NB4 (cell line): Measurements from ENCODE around the gene GINS1.
"Not testable (repeated sequence)": the region's sequence is repeated elsewhere in the genome, so short reads cannot be mapped to it uniquely, and the experiment has no call there.

Source experiments
- DNase-seq: peaks from one replicate; pipeline ENCODE4 v3.0.0; 2010; ENCODE audit warnings: low read depth
- H3K4me3 ChIP-seq: one replicate; pipeline ENCODE4 v1.5.1; 2011; ENCODE audit warnings: mild to moderate bottlenecking, low read depth, low read length, moderate library complexity
- CTCF ChIP-seq: IDR thresholded peaks from one replicate; pipeline ENCODE4 v1.5.1; 2012; ENCODE audit warnings: low read depth, low read length
- MYC ChIP-seq: IDR thresholded peaks from 2 replicates; pipeline ENCODE4 v1.6.1; 2011; ENCODE audit warnings: low read depth, low read length
- POLR2A ChIP-seq: IDR thresholded peaks from 2 replicates; pipeline ENCODE4 v1.6.1; 2011; ENCODE audit warnings: mild to moderate bottlenecking; ENCODE audit not compliant: insufficient read length; ENCODE audit errors: extremely low read depth
- TF ChIP-seq, protein P1 (sequence below): IDR thresholded peaks from 2 replicates; pipeline ENCODE4 v1.6.1; 2011; ENCODE audit warnings: low read depth, low read length

Gene GINS1

GRCh38 chr20:25398376-25399036 lies 9.0 kb upstream of the GINS1 start:
- DNase-seq = no peak
- TF ChIP-seq, protein P1, sequence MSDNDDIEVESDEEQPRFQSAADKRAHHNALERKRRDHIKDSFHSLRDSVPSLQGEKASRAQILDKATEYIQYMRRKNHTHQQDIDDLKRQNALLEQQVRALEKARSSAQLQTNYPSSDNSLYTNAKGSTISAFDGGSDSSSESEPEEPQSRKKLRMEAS = no peak
- no peak for TF ChIP-seq MYC
- TF ChIP-seq CTCF = no peak
- no peak for TF ChIP-seq POLR2A
- H3K4me3 ChIP-seq = no peak overlapping the region

GRCh38 chr20:25399037-25399430 lies 8.4 kb upstream of the GINS1 start:
- TF ChIP-seq, protein P1 = no peak
- no peak for TF ChIP-seq POLR2A
- TF ChIP-seq CTCF = peak; percentile 26
- no peak for TF ChIP-seq MYC
- DNase-seq = peak; percentile 75
- H3K4me3 ChIP-seq = no peak overlapping the region

DNA sequence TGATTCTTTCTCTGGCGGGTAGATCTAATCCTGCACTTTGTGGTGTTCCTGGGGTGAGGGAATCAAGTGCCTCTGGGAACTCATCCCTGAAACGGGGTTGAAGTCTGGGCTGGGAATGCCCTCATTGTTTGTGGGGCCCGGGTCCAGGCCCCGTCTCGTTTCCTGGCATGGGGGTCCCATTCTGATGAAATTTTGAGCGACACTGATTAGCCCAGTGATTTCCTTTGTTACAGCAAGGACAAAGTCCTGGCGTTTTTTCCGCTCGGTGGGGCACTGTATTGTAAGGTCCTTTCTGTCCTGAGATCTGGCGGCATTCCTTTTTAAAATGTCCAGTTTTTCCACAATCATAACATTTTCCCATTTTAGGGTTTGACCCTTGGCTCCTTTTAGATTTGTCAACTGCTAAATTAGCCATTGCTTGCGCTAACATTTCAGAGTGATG lies 7.2 kb upstream of the GINS1 start:
- not testable (repeated sequence) for DNase-seq

GRCh38 chr20:25402583-25402982 lies 4.9 kb upstream of the GINS1 start:
- H3K4me3 ChIP-seq = no peak overlapping the region
- no peak for TF ChIP-seq CTCF
- TF ChIP-seq, protein P1 = no peak
- TF ChIP-seq MYC = no peak
- no peak for TF ChIP-seq POLR2A
- no peak for DNase-seq

More for the DNA sequence above, 7.2 kb upstream of the GINS1 start:
- H3K4me3 ChIP-seq = not testable (repeated sequence)

DNA sequence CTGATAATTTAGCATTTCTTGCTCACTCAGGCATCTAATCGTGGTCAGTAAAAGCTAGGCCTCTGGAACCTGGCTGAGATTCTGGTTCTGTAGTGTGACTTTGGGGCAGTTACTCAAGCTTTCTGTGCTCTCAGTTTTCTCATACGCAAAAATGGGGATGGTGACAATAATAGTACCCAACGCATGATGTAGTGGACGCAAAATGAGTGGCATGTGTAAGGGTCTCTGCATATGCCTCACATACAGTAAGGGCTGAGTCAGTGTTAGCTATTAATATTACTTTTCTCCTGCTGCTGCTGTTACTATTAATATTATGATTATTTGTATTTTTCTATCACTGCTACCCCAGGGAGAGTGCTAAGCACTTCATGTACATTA lies 686 bp downstream of the GINS1 start:
- peak; percentile 25 for DNase-seq
- 0 out of 2 replicates have a peak, but pooled peaks have one; percentile 16 for TF ChIP-seq MYC
- no peak for TF ChIP-seq POLR2A
- no peak for TF ChIP-seq CTCF
- H3K4me3 ChIP-seq = peak overlapping the region; percentile 91

- no peak for TF ChIP-seq POLR2A
- no peak for TF ChIP-seq MYC
- TF ChIP-seq, protein P1 = no peak
- no peak for TF ChIP-seq CTCF
- DNase-seq = no peak
- peak overlapping the region; percentile 91 for H3K4me3 ChIP-seq
These were observed 1.4 kb downstream of the GINS1 start for GRCh38 chr20:25408890-25409289.
